HG03457 (cell line): Measurements from ENCODE around the gene PER2.

Source experiments
- ATAC-seq: cut with Tn5 transposase; IDR thresholded peaks from one replicate; pipeline ENCODE4 v1.9.1; 2021; ENCODE audit warnings: moderate number of reproducible peaks; ENCODE audit not compliant: unreplicated experiment

PER2 gene

GRCh38 chr2:238251331-238251730 is 37.1 kb downstream of the PER2 start:
- no peak for ATAC-seq

- ATAC-seq: no peak
Measured at GRCh38 chr2:238250896-238251295, 37.5 kb downstream of the PER2 start.

- no peak for ATAC-seq
Measured at GRCh38 chr2:238247841-238248453, 40.5 kb downstream of the PER2 start.

- no peak for ATAC-seq
Measured at GRCh38 chr2:238247002-238247822, 41.2 kb downstream of the PER2 start.

- no peak for ATAC-seq
Measured at GRCh38 chr2:238244151-238244550, 44.3 kb downstream of the PER2 start.

GRCh38 chr2:238243496-238244076 is 44.8 kb downstream of the PER2 start:
- ATAC-seq: no peak

- no peak for ATAC-seq
Measured at GRCh38 chr2:238242731-238243495, 45.5 kb downstream of the PER2 start.

GRCh38 chr2:238241970-238242369 is 46.4 kb downstream of the PER2 start:
- ATAC-seq: no peak

GRCh38 chr2:238240757-238241711 is 47.4 kb downstream of the PER2 start:
- ATAC-seq: no peak

GRCh38 chr2:238239863-238240756 is 48.3 kb downstream of the PER2 start, which contains the start of gene HES6:
Gene HES6 (minus strand): TSS chr2:238240038. CDS start chr2:238239905, 133 bp downstream.
- peak; percentile 79 for ATAC-seq

- no peak for ATAC-seq
Measured at GRCh38 chr2:238239543-238239862, 48.9 kb downstream of the PER2 start.

- no peak for ATAC-seq
Measured at GRCh38 chr2:238238766-238239542, 49.5 kb downstream of the PER2 start.

- ATAC-seq: no peak
Measured at GRCh38 chr2:238238311-238238765, 50.1 kb downstream of the PER2 start.

GRCh38 chr2:238237431-238238135 is 50.8 kb downstream of the PER2 start:
- ATAC-seq: no peak

- no peak for ATAC-seq
Measured at GRCh38 chr2:238236571-238236970, 51.8 kb downstream of the PER2 start.

- no peak for ATAC-seq
Measured at GRCh38 chr2:238235856-238236255, 52.6 kb downstream of the PER2 start.

GRCh38 chr2:238235331-238235732 is 53.1 kb downstream of the PER2 start:
- no peak for ATAC-seq

- no peak for ATAC-seq
Measured at GRCh38 chr2:238233625-238234024, 54.8 kb downstream of the PER2 start.
